GM12875 (cell line): ENCODE results near the gene CYP4V2.

Experiments
- H3K4me3 ChIP-seq: one replicate; pipeline ENCODE4 v1.5.1; 2011; ENCODE audit warnings: low read depth, low read length, control low read depth
- CTCF ChIP-seq: IDR thresholded peaks from 2 replicates; pipeline ENCODE4 v1.5.1; 2011; ENCODE audit warnings: low read depth, mild to moderate bottlenecking, control low read depth, inconsistent platforms, low read length, moderate library complexity, borderline replicate concordance; ENCODE audit not compliant: insufficient read depth

The CYP4V2 gene

GRCh38 chr4:186216465-186217024 is 25.2 kb downstream of the CYP4V2 start:
- H3K4me3 ChIP-seq, result no peak overlapping the region
- no peak for TF ChIP-seq CTCF

GRCh38 chr4:186217733-186218293 is 26.4 kb downstream of the CYP4V2 start:
- no peak for TF ChIP-seq CTCF
- H3K4me3 ChIP-seq, result no peak overlapping the region

GRCh38 chr4:186221624-186222023 is 30.3 kb downstream of the CYP4V2 start:
- no peak for TF ChIP-seq CTCF
- H3K4me3 ChIP-seq, result no peak overlapping the region

- TF ChIP-seq CTCF, result no peak
- no peak overlapping the region for H3K4me3 ChIP-seq
These were observed 34.5 kb downstream of the CYP4V2 start for GRCh38 chr4:186225848-186226247.

GRCh38 chr4:186226521-186227189 is 35.3 kb downstream of the CYP4V2 start:
- no peak for TF ChIP-seq CTCF
- no peak overlapping the region for H3K4me3 ChIP-seq

- no peak for TF ChIP-seq CTCF
- no peak within 1 kb of the TSS for H3K4me3 ChIP-seq
These were observed 35.9 kb downstream of the CYP4V2 start, which contains the start of gene KLKB1 for GRCh38 chr4:186227221-186227620. Gene KLKB1 (plus strand): TSS chr4:186227507. CDS start chr4:186228196, 689 bp downstream.
